ENCODE results near the gene EFCAB5.

- TF ChIP-seq CBX5 (CRISPR knock-in tag; IDR thresholded peaks at IDR 0.05; ENCODE audit: borderline replicate concordance) = no peak
- TF ChIP-seq NR2C2 (CRISPR knock-in tag; IDR thresholded peaks at IDR 0.05; ENCODE audit: borderline replicate concordance) = no peak
- no peak for TF ChIP-seq TFDP1 (CRISPR knock-in tag; IDR thresholded peaks at IDR 0.05; ENCODE audit: borderline replicate concordance)
Observed at GRCh38 chr17:30155389-30155788, 214.0 kb downstream of the EFCAB5 start.
